ENCODE measurements around the gene SNED1.

Gene SNED1

DNA sequence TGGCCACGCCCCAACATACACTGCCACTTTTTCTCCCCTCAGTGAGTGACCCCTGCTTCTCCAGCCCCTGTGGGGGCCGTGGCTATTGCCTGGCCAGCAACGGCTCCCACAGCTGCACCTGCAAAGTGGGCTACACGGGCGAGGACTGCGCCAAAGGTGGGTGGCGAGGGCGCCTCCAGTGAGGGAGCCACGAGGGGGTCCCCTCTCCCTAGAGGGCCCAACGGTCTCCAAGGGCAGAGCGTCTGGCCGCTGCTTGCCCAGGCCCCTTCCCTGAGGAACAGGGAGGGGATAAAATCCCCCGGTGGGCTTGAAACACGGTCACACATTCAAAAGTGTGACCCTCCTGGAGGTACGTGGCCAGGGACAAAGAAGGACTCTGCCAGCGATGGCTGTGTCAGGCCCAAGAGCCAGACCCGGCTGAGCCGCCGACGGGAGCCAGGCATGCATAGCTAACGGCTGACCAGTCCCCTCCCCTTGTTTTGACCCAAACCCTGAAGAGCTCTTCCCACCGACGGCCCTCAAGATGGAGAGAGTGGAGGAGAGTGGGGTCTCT lies 66.5 kb downstream of the SNED1 start:
- no peaks in the 10 kb centered on the region for H3K9me2 ChIP-seq (replicated peaks; ENCODE audit: low read depth, low read length)
- H3K27me3 ChIP-seq (ENCODE audit: insufficient read depth, low read length, poor library complexity, severe bottlenecking): no peaks in the 10 kb centered on the region
- H3K36me3 ChIP-seq (ENCODE audit: insufficient read depth, low read length): no peaks in the 10 kb centered on the region
- no peaks in the 10 kb centered on the region for H3K79me2 ChIP-seq (ENCODE audit: insufficient read depth, low read length)
- no peaks in the 10 kb centered on the region for H3K4me1 ChIP-seq (ENCODE audit: insufficient read depth, low read length, poor library complexity, severe bottlenecking)
- no peaks in the 10 kb centered on the region for H3F3A ChIP-seq (ENCODE audit: low read depth)
- no peak overlapping the region for H3K9ac ChIP-seq (ENCODE audit: low read depth, low read length, poor library complexity, severe bottlenecking)
- H2AFZ ChIP-seq (ENCODE audit: low read length): no peak overlapping the region
- no peak overlapping the region for H3K4me3 ChIP-seq (ENCODE audit: low read length, poor library complexity, severe bottlenecking)
- no peak overlapping the region for H3K4me2 ChIP-seq (ENCODE audit: low read depth, low read length, poor library complexity, severe bottlenecking)
- no peak for TF ChIP-seq EZH2phosphoT487 (IDR thresholded peaks at IDR 0.05; ENCODE audit: borderline replicate concordance)
- TF ChIP-seq, protein P1, sequence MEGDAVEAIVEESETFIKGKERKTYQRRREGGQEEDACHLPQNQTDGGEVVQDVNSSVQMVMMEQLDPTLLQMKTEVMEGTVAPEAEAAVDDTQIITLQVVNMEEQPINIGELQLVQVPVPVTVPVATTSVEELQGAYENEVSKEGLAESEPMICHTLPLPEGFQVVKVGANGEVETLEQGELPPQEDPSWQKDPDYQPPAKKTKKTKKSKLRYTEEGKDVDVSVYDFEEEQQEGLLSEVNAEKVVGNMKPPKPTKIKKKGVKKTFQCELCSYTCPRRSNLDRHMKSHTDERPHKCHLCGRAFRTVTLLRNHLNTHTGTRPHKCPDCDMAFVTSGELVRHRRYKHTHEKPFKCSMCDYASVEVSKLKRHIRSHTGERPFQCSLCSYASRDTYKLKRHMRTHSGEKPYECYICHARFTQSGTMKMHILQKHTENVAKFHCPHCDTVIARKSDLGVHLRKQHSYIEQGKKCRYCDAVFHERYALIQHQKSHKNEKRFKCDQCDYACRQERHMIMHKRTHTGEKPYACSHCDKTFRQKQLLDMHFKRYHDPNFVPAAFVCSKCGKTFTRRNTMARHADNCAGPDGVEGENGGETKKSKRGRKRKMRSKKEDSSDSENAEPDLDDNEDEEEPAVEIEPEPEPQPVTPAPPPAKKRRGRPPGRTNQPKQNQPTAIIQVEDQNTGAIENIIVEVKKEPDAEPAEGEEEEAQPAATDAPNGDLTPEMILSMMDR (conservative IDR thresholded peaks at IDR 0.05; ENCODE audit: low read length): no peak
- H3K9me3 ChIP-seq (ENCODE audit: insufficient read depth, low read depth, low read length): no peaks in the 10 kb centered on the region
- H4K20me1 ChIP-seq (ENCODE audit: insufficient read depth, low read length, poor library complexity, severe bottlenecking): no peaks in the 10 kb centered on the region

- Histone ChIP-seq H3F3A (ENCODE audit: low read depth) (no peaks in the 10 kb centered on the region), H3K36me3 (ENCODE audit: insufficient read depth, low read length) (no peaks in the 10 kb centered on the region), H3K4me1 (ENCODE audit: insufficient read depth, low read length, poor library complexity, severe bottlenecking) (no peaks in the 10 kb centered on the region), H3K9ac (ENCODE audit: low read depth, low read length, poor library complexity, severe bottlenecking) (no peak overlapping the region), H3K9me2 (replicated peaks; ENCODE audit: low read depth, low read length) (no peaks in the 10 kb centered on the region), H3K79me2 (ENCODE audit: insufficient read depth, low read length) (no peaks in the 10 kb centered on the region), H3K27me3 (ENCODE audit: insufficient read depth, low read length, poor library complexity, severe bottlenecking) (no peaks in the 10 kb centered on the region), H3K9me3 (ENCODE audit: insufficient read depth, low read depth, low read length) (no peaks in the 10 kb centered on the region), H3K4me2 (ENCODE audit: low read depth, low read length, poor library complexity, severe bottlenecking) (no peak overlapping the region), H2AFZ (ENCODE audit: low read length) (no peak overlapping the region), H4K20me1 (ENCODE audit: insufficient read depth, low read length, poor library complexity, severe bottlenecking) (no peaks in the 10 kb centered on the region), H3K4me3 (ENCODE audit: low read length, poor library complexity, severe bottlenecking) (no peak overlapping the region)
- TF ChIP-seq EZH2phosphoT487 (IDR thresholded peaks at IDR 0.05; ENCODE audit: borderline replicate concordance): no peak
- TF ChIP-seq, protein P1 (conservative IDR thresholded peaks at IDR 0.05; ENCODE audit: low read length): no peak
These were observed 67.0 kb downstream of the SNED1 start for GRCh38 chr2:241065355-241065803.

DNA sequence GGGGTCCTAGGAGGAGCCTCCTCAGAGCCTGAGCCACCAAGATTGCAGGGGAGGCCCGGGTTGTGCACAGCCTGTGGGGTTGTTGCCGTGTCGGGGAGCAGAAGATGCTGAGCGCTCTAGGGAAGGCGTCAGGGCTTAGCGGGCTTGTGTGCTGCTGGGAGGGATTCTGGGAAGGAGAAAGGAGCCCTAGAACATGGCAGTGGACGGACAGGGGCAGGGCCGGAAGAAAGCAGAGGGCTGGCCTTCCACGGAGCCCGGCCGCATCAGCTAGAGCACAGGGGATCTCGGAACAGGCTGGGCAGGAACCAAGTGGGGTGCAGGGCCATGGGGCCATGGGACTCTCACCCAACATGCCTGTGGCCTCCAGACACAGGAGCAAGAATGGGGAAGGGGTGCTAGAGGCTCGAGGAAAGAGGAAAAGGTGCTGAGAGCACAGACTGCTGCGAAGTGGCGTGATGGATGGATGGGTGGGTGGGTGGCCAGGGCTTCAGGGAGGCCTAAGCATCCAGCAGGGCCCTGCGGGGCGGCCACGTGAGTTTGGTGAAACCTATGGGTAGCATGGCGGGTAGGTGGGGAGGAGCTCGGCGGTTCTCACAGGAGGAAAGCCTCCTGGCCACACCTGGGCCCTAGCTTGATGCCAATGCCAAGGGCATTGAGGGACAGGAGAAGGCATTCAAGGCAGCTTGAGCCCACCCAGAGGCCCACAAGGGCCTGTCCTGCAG lies 67.9 kb downstream of the SNED1 start:
- TF ChIP-seq, protein P1 (conservative IDR thresholded peaks at IDR 0.05; ENCODE audit: low read length): no peak
- TF ChIP-seq EZH2phosphoT487 (IDR thresholded peaks at IDR 0.05; ENCODE audit: borderline replicate concordance): no peak
- Histone ChIP-seq H2AFZ (ENCODE audit: low read length) (no peak overlapping the region), H3F3A (ENCODE audit: low read depth) (no peaks in the 10 kb centered on the region), H3K4me3 (ENCODE audit: low read length, poor library complexity, severe bottlenecking) (no peak overlapping the region), H3K4me2 (ENCODE audit: low read depth, low read length, poor library complexity, severe bottlenecking) (no peak overlapping the region), H3K79me2 (ENCODE audit: insufficient read depth, low read length) (no peaks in the 10 kb centered on the region), H3K9me3 (ENCODE audit: insufficient read depth, low read depth, low read length) (no peaks in the 10 kb centered on the region), H3K9me2 (replicated peaks; ENCODE audit: low read depth, low read length) (no peaks in the 10 kb centered on the region), H3K27me3 (ENCODE audit: insufficient read depth, low read length, poor library complexity, severe bottlenecking) (no peaks in the 10 kb centered on the region), H4K20me1 (ENCODE audit: insufficient read depth, low read length, poor library complexity, severe bottlenecking) (no peaks in the 10 kb centered on the region), H3K4me1 (ENCODE audit: insufficient read depth, low read length, poor library complexity, severe bottlenecking) (no peaks in the 10 kb centered on the region), H3K36me3 (ENCODE audit: insufficient read depth, low read length) (no peaks in the 10 kb centered on the region), H3K9ac (ENCODE audit: low read depth, low read length, poor library complexity, severe bottlenecking) (no peak overlapping the region)

Data from Loucy (cell line).